Activated CD8-positive, alpha-beta memory T cell treated with anti-CD3 and anti-CD28 coated beads, Interleukin-2, amount 50 U/mL, for 1 hour (primary cell): ENCODE results near the gene LRP1.

Experiments
- DNase-seq: peaks from one replicate; pipeline ENCODE4 v3.0.0-alpha.2; 2020; ENCODE audit errors: extremely low read depth

The LRP1 gene

GRCh38 chr12:57154804-57155434 is 26.6 kb downstream of the LRP1 start:
- no peak for DNase-seq

GRCh38 chr12:57156701-57157403 is 28.6 kb downstream of the LRP1 start:
- no peak for DNase-seq

GRCh38 chr12:57157588-57158173 is 29.4 kb downstream of the LRP1 start:
- DNase-seq, result no peak

- DNase-seq, result no peak
Measured at GRCh38 chr12:57158186-57158585, 29.9 kb downstream of the LRP1 start.

GRCh38 chr12:57158665-57159064 is 30.4 kb downstream of the LRP1 start:
- DNase-seq, result no peak

GRCh38 chr12:57159311-57159710 is 31.0 kb downstream of the LRP1 start:
- DNase-seq, result no peak

GRCh38 chr12:57160040-57160439 is 31.8 kb downstream of the LRP1 start:
- no peak for DNase-seq

GRCh38 chr12:57160741-57161140 is 32.5 kb downstream of the LRP1 start:
- DNase-seq, result no peak

- no peak for DNase-seq
Measured at GRCh38 chr12:57161491-57161890, 33.2 kb downstream of the LRP1 start.

GRCh38 chr12:57162553-57163125 is 34.4 kb downstream of the LRP1 start:
- DNase-seq, result no peak

- DNase-seq, result no peak
Measured at GRCh38 chr12:57164454-57164853, 36.2 kb downstream of the LRP1 start.

- DNase-seq, result no peak
Measured at GRCh38 chr12:57164966-57165625, 36.8 kb downstream of the LRP1 start.

GRCh38 chr12:57165741-57166140 is 37.5 kb downstream of the LRP1 start:
- DNase-seq, result no peak

- DNase-seq, result no peak
Measured at GRCh38 chr12:57166971-57167371, 38.7 kb downstream of the LRP1 start.

- no peak for DNase-seq
Measured at GRCh38 chr12:57168058-57168457, 39.8 kb downstream of the LRP1 start.

GRCh38 chr12:57169046-57169795 is 40.9 kb downstream of the LRP1 start:
- DNase-seq, result no peak

- DNase-seq, result no peak
Measured at GRCh38 chr12:57169969-57170368, 41.7 kb downstream of the LRP1 start.

GRCh38 chr12:57170408-57170807 is 42.1 kb downstream of the LRP1 start:
- no peak for DNase-seq

GRCh38 chr12:57170927-57171326 is 42.6 kb downstream of the LRP1 start:
- DNase-seq, result no peak

GRCh38 chr12:57171668-57172067 is 43.4 kb downstream of the LRP1 start:
- DNase-seq, result no peak

- no peak for DNase-seq
Measured at GRCh38 chr12:57173089-57173488, 44.8 kb downstream of the LRP1 start.

- no peak for DNase-seq
Measured at GRCh38 chr12:57173683-57174082, 45.4 kb downstream of the LRP1 start.
